GM23338 (cell line): ENCODE results near the gene SLC22A14. TPM values are rescaled to one million over a fixed set of nuclear protein-coding genes. Genes with fewer than 3 reads are reported as not detected.

Experiments
- ATAC-seq: fragments of 200-7000 bp; cut with Tn5 transposase; 3 replicates; pipeline ENCODE4 v1.9.1; 2020
- DNase-seq: peaks from one replicate; pipeline ENCODE4 v3.0.0-alpha.2; 2015; ENCODE audit warnings: low spot score
- H2AFZ ChIP-seq: fragments of 200-600 bp; sonication (generic); 2 replicates; pipeline ENCODE4 v1.8.0; 2016; ENCODE audit warnings: antibody characterized with exemption, mild to moderate bottlenecking, moderate library complexity
- H3F3A ChIP-seq: fragments of 200-600 bp; sonication (generic); replicated peaks from 2 replicates; pipeline ENCODE4 v1.8.0; 2017; ENCODE audit warnings: antibody characterized with exemption, mixed run types, low read depth
- H3K27ac ChIP-seq: fragments of 200-600 bp; sonication (generic); 2 replicates; pipeline ENCODE4 v1.6.1; 2016; ENCODE audit warnings: low read depth
- H3K27me3 ChIP-seq: fragments of 200-600 bp; sonication (generic); 2 replicates; pipeline ENCODE4 v1.8.0; 2016; ENCODE audit warnings: mild to moderate bottlenecking, mixed run types, moderate library complexity; ENCODE audit not compliant: insufficient read depth
- H3K36me3 ChIP-seq: fragments of 200-600 bp; sonication (generic); 2 replicates; pipeline ENCODE4 v1.8.0; 2016; ENCODE audit warnings: mild to moderate bottlenecking; ENCODE audit not compliant: insufficient read depth
- H3K4me1 ChIP-seq: fragments of 200-600 bp; sonication (generic); 2 replicates; pipeline ENCODE4 v1.8.0; 2016; ENCODE audit warnings: mild to moderate bottlenecking, moderate library complexity; ENCODE audit not compliant: insufficient read depth
- H3K4me2 ChIP-seq: fragments of 200-600 bp; sonication (generic); 2 replicates; pipeline ENCODE4 v1.7.1; 2017; ENCODE audit warnings: mixed run types
- H3K4me3 ChIP-seq: fragments of 200-600 bp; sonication (generic); 2 replicates; pipeline ENCODE4 v1.6.1; 2016; ENCODE audit warnings: mixed run types
- H3K79me2 ChIP-seq: fragments of 200-600 bp; sonication (generic); replicated peaks from 2 replicates; pipeline ENCODE4 v1.8.0; 2017; ENCODE audit warnings: mild to moderate bottlenecking; ENCODE audit not compliant: insufficient read depth
- H3K9me2 ChIP-seq: fragments of 200-600 bp; sonication (generic); 2 replicates; pipeline ENCODE4 v1.8.0; 2017; ENCODE audit not compliant: insufficient read depth
- H4K20me1 ChIP-seq: fragments of 200-600 bp; sonication (generic); replicated peaks from 2 replicates; pipeline ENCODE4 v1.8.0; 2017; ENCODE audit warnings: mild to moderate bottlenecking; ENCODE audit not compliant: insufficient read depth
- H3K27ac Mint-ChIP-seq: 2 replicates; pipeline ENCODE4 v1.8.0; 2020; ENCODE audit warnings: inconsistent platforms, mild to moderate bottlenecking, moderate library complexity, mixed read lengths
- H3K27me3 Mint-ChIP-seq: 3 replicates; pipeline ENCODE4 v1.8.0; 2022; ENCODE audit warnings: low read depth, mild to moderate bottlenecking, moderate library complexity, mixed read lengths, inconsistent platforms; ENCODE audit not compliant: insufficient read depth, poor library complexity
- H3K36me3 Mint-ChIP-seq: 3 replicates; pipeline ENCODE4 v1.8.0; 2021; ENCODE audit warnings: low read depth, mild to moderate bottlenecking, inconsistent platforms, moderate library complexity, mixed read lengths
- H3K4me1 Mint-ChIP-seq: 3 replicates; pipeline ENCODE4 v1.8.0; 2020; ENCODE audit warnings: mild to moderate bottlenecking, inconsistent platforms, mixed read lengths
- H3K4me3 Mint-ChIP-seq: 3 replicates; pipeline ENCODE4 v1.8.0; 2021; ENCODE audit warnings: moderate library complexity, mild to moderate bottlenecking, inconsistent platforms, mixed read lengths
- H3K9me3 Mint-ChIP-seq: 3 replicates; pipeline ENCODE4 v1.8.0; 2020; ENCODE audit warnings: moderate library complexity, mild to moderate bottlenecking, inconsistent platforms, mixed read lengths
- CREB1 ChIP-seq: fragments of 250-450 bp; sonication (Bioruptor Pico); IDR thresholded peaks from 2 replicates; pipeline ENCODE4 v1.5.0; 2020; ENCODE audit warnings: low read depth, mild to moderate bottlenecking, moderate library complexity
- CTCF ChIP-seq, 2 experiments: fragments of 200-600 bp in 1 of 2; sonication (generic) in 1 of 2; conservative IDR thresholded peaks; 2 replicates each; pipeline versions ENCODE4 v1.5.1 to v1.6.1; 2016 to 2017; ENCODE audit warnings: antibody characterized with exemption in 2 of 2, low read depth in 2 of 2, mild to moderate bottlenecking in 2 of 2, moderate library complexity in 1 of 2
- EZH2 ChIP-seq: fragments of 200-600 bp; sonication (generic); IDR thresholded peaks from one replicate; pipeline ENCODE4 v1.8.0; 2017; ENCODE audit warnings: antibody characterized with exemption, mild to moderate bottlenecking, low read depth; ENCODE audit not compliant: unreplicated experiment
- EZH2phosphoT487 ChIP-seq: fragments of 200-600 bp; sonication (generic); IDR thresholded peaks from one replicate; pipeline ENCODE4 v1.8.1; 2018; ENCODE audit warnings: antibody characterized with exemption; ENCODE audit not compliant: unreplicated experiment
- JUNB ChIP-seq: IDR thresholded peaks from one replicate; pipeline ENCODE4 v1.6.1; 2016; ENCODE audit warnings: antibody characterized with exemption; ENCODE audit not compliant: unreplicated experiment
- NANOG ChIP-seq: IDR thresholded peaks from 2 replicates; pipeline ENCODE4 v1.6.1; 2016; ENCODE audit warnings: antibody characterized with exemption, borderline replicate concordance
- ZNF331 ChIP-seq: fragments of 250-450 bp; sonication (Bioruptor Pico); IDR thresholded peaks from 2 replicates; pipeline ENCODE4 v1.5.0; 2020; ENCODE audit warnings: low read depth, mild to moderate bottlenecking, moderate library complexity
- ZNF462 ChIP-seq: fragments of 250-450 bp; sonication (Bioruptor Pico); IDR thresholded peaks from 2 replicates; pipeline ENCODE4 v1.5.0; 2020; ENCODE audit warnings: mild to moderate bottlenecking, moderate library complexity
- polyA plus RNA-seq: library from polyadenylated mRNA; unstranded; fragments of >200 nt; fragmentation: Nextera tagmentation; extraction: Ambion mirVana; gene quantifications from 2 replicates; pipeline ENCODE4 v1.2.1, GENCODE V29; 2016
- total RNA-seq: library from RNA; depleted of rRNA; stranded (reverse); fragments of >200 nt; shearing (Covaris generic); gene quantifications from 2 replicates; pipeline ENCODE4 v1.2.3, GENCODE V29; 2014
- TF ChIP-seq, protein P1 (sequence below): IDR thresholded peaks from 2 replicates; pipeline ENCODE4 v1.6.1; 2016; ENCODE audit warnings: antibody characterized with exemption

The SLC22A14 gene
- total and polyA plus RNA-seq, 2 experiments from 2014 or later: not detected

- H3K4me3 Mint-ChIP-seq: no peak overlapping the region
- H3F3A ChIP-seq: no peaks in the 10 kb centered on the region
- no peaks in the 10 kb centered on the region for H4K20me1 ChIP-seq
- peaks cover 41% of the 10 kb centered on the region for H3K36me3 Mint-ChIP-seq
- H2AFZ ChIP-seq: no peak overlapping the region
- no peaks in the 10 kb centered on the region; the same call in 2 of the 3 replicates for H3K9me3 Mint-ChIP-seq
- H3K27ac ChIP-seq: no peak overlapping the region
- H3K4me1 Mint-ChIP-seq: no peaks in the 10 kb centered on the region
- H3K27me3 Mint-ChIP-seq: no peaks in the 10 kb centered on the region
- ATAC-seq (no peak), DNase-seq (no peak)
- TF ChIP-seq EZH2phosphoT487 (no peak), JUNB (no peak), EZH2 (no peak), ZNF331 (CRISPR knock-in tag) (no peak), CTCF (conservative IDR thresholded peaks at IDR 0.05; ENCODE audit: low read depth in 2 of 2) (no peak), NANOG (no peak)
- TF ChIP-seq, protein P1, sequence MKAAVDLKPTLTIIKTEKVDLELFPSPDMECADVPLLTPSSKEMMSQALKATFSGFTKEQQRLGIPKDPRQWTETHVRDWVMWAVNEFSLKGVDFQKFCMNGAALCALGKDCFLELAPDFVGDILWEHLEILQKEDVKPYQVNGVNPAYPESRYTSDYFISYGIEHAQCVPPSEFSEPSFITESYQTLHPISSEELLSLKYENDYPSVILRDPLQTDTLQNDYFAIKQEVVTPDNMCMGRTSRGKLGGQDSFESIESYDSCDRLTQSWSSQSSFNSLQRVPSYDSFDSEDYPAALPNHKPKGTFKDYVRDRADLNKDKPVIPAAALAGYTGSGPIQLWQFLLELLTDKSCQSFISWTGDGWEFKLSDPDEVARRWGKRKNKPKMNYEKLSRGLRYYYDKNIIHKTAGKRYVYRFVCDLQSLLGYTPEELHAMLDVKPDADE: no peak
- H3K36me3 ChIP-seq: no peaks in the 10 kb centered on the region; the same call in 1 of the 2 replicates
- no peaks in the 10 kb centered on the region for H3K4me1 ChIP-seq
- H3K27me3 ChIP-seq: no peaks in the 10 kb centered on the region
- H3K4me2 ChIP-seq: no peak overlapping the region
- H3K27ac Mint-ChIP-seq: no peak overlapping the region
- H3K9me2 ChIP-seq: no peaks in the 10 kb centered on the region
- H3K79me2 ChIP-seq: no peaks in the 10 kb centered on the region
- H3K4me3 ChIP-seq: no peak overlapping the region
Observed at GRCh38 chr3:38235466-38235865, 46.6 kb upstream of the SLC22A14 start.

DNA sequence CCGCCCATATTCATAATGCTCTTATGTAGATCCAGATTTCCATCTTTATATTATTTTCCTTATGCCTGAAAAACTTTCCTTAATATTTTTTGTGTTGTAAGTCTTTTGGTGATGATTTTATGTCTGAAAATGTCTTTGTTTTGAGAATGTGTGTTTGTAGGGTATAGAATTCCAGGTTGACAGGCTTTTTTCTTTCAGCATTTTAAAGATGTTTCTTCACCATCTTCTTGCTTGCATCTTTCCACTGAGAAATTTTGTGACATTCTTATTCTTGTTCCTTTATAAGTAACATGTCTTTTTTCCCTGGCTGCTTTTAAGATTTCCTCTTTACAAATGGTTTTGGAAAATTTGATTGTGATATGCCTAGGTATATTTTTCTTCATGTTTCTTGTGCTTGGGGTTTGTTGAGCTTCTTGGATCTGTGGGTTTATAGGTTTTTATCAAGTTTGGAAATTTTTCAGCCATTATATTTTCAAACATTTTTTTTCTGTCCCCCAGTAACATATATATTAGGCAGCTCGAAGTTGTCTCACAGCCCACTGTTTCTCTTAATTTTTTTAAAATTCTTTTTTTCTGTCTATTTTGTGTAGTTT lies 43.6 kb upstream of the SLC22A14 start:
- no peaks in the 10 kb centered on the region for H3K27me3 Mint-ChIP-seq
- no peak overlapping the region for H3K27ac ChIP-seq
- no peaks in the 10 kb centered on the region; the same call in 2 of the 3 replicates for H3K9me3 Mint-ChIP-seq
- H4K20me1 ChIP-seq: peaks cover 5% of the 10 kb centered on the region; the same call in 1 of the 2 replicates
- no peaks in the 10 kb centered on the region for H3K27me3 ChIP-seq
- H2AFZ ChIP-seq: no peak overlapping the region
- no peaks in the 10 kb centered on the region for H3K9me2 ChIP-seq
- H3K4me2 ChIP-seq: no peak overlapping the region
- peaks cover 41% of the 10 kb centered on the region for H3K36me3 Mint-ChIP-seq
- H3F3A ChIP-seq: no peaks in the 10 kb centered on the region
- no peak overlapping the region for H3K4me3 Mint-ChIP-seq
- no peaks in the 10 kb centered on the region for H3K4me1 ChIP-seq
- TF ChIP-seq NANOG (no peak), CREB1 (no peak), ZNF462 (CRISPR knock-in tag) (no peak)
- no peaks in the 10 kb centered on the region; the same call in 1 of the 2 replicates for H3K36me3 ChIP-seq
- ATAC-seq (no peak), DNase-seq (no peak)
- H3K4me3 ChIP-seq: no peak overlapping the region
- no peak overlapping the region for H3K27ac Mint-ChIP-seq
- no peaks in the 10 kb centered on the region for H3K4me1 Mint-ChIP-seq
- H3K79me2 ChIP-seq: no peaks in the 10 kb centered on the region
